HG02623 (cell line): ENCODE data around the gene DERL2.

Experiments used
- ATAC-seq: cut with Tn5 transposase; IDR thresholded peaks from one replicate; pipeline ENCODE4 v1.9.1; 2021; ENCODE audit warnings: moderate library complexity; ENCODE audit not compliant: unreplicated experiment

DERL2 gene

DNA sequence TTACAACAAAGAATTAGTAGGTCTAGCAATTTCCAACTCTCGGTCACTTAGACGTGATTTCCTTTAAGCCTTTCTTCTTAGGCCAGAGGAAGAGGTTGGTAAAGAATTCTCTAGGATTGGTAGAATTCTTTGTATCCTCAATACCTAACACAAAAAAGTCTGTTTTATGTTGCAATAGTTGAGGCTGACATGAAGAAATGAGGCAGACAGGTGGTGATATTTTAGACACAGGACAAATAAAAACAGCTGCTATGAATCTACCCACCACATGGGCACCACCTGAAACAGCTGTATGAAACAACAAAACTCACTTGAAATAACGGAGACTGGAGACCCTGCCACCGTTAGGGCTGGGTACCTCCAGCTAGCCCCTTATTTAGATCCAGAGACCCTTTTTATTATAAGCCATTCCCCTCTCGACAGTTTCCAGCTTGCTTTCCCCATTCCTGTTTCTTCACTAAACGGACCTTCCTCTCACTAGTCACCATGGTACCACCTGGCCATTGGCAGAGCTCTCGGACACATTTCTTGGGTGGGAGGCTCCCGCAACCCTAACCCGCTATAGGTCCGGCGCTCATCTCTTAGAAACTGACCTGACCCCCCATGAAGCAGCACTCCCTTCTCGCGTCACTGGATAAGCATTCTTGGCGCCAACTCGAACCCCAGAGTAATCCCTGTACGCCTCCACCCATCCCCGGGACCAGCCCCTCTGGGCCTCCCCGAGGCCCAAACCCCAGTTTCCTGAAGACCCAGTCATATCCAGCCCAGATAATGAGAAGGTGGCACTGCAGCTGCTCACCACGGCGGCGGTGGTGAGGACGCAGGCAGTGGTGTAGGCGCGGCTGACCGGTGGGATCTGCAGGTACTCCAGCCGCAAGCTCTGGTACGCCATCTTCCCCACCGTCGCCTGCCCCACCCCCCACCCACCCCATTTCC lies at the start of gene DERL2:
Gene DERL2, minus strand, starts transcription at position 909 of the 936 bp plus-strand sequence. Its CDS starts 17 bp downstream, at position 892.
- ATAC-seq = no peak

DNA sequence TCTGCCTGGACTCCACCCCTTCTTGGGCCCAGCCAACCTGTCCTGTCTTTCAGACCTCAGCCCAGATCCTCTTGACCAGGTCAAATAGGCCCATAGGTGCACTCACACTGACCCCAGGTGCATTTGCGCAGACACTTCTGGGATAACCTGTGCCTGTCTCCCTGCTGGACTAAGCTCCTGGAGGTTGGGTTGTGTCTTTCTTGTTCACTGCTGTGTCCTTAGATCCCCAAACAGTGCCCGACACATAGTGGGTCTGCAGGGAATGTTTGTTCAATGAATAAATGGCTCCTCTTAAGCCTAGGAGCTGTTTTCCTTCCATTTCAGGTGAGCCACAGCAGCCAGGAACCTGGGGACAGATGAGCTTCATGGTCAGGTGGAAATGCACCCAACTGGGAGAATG lies 49.5 kb upstream of the DERL2 start:
- ATAC-seq = no peak

DNA sequence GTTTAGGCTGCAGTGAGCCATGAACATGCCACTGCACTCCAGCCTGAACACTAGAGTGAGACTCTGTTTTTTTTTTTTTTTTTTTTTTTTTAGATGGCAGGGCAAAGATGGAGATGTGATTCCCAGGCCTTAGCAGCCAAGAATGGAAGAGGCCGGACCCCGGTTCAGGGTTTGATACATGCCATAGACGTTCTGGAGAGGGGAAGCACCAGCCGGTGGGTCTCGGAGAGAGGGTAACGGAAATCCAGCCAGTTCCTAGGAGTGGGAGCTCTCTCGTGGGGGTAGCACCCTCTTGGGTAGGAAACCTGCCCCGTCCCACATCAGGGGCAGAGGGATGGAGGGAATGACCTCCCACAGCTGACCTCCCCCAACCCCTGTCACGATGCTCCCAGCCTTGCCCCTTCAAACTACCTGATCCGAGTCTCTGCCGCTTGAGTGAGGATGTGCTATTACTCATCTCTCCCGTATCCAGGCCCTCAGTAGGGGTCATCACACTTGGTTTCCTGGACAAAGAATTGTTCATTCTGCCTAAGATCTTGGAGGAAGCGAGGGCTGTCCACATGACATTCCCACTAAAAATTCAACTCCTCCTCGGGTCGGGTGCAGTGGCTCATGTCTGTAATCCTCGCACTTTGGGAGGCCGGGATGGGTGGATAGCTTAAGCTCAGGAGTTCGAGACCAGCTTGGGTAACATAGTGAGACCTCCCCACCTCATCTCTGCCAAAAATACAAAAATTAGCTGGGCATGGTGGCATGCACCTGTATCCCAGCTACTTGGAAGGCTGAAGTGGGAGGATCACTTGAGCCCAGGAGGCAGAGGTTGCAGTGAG lies 47.7 kb upstream of the DERL2 start:
- ATAC-seq = no peak

DNA sequence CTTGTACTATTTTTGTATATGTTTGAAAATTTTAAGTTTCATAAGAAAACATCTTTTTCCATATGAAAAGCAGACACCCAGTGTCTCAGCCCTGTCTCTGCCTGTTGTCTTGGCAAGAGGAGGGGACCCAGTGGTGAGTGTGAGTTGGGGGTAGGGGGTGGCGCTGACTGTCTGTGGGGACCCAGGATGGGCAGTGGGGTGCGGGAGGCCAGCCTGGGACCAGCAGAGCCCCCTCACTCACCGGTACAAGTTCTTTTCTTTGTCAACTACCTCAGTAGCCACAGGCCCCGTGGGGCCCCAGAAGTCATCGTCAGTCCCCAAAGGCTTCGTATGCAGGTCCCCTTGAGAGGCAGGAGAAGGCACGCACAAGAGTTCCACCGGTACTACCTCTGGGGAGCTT lies 46.6 kb upstream of the DERL2 start:
- ATAC-seq = no peak

DNA sequence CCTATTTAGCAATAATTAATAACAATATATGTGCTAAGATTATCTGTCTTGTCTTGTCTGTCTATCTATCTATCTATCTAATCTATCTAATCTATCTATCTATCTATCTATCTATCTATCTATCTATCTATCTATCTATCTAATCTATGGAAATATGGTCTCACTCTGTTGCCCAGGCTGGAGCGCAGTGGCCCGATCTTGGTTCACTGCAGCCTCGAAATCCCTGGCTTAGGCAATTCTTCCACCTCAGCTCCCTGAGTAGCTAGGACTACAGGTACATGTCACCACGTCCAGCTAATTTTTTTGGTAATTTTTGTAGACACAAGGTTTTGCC lies 45.1 kb upstream of the DERL2 start:
- ATAC-seq = no peak

DNA sequence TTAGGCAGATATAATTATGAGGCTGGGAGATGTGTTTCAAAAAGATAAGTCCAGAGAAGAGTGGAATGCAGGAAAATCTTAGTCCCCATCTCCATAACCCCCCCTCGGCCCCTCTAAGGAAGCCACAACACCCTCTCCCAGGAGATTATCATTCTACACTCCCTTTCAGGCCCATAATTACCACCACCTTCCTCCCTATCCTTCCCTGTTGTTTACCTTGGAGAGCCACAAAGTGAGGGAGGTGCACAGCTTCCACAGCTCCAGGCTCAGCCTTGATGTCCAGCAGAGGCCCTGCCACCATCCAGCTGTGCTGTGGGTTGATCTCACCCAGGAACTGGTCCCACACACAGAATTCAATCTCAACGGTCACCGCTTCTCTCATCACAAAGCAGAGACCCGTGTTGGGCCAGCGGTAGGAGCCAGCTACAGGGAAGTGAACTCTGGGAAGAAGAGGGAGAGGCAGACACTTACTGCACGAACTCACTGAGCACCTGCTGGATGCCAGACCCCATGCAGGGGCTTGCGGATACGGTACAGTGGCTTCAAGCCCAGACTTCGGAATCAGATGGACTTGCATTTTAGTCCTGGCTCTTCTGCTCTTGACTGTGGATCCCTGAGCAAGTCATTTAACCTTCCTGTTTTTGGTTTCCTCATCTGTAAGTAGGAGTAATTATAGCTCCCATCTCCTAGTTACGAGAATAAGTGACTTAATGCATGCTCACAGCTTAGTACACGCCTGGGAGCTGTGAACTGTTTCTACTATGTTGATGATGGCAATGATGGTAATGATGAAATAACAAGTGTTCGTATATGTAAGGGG lies 44.5 kb upstream of the DERL2 start:
- ATAC-seq = no peak

DNA sequence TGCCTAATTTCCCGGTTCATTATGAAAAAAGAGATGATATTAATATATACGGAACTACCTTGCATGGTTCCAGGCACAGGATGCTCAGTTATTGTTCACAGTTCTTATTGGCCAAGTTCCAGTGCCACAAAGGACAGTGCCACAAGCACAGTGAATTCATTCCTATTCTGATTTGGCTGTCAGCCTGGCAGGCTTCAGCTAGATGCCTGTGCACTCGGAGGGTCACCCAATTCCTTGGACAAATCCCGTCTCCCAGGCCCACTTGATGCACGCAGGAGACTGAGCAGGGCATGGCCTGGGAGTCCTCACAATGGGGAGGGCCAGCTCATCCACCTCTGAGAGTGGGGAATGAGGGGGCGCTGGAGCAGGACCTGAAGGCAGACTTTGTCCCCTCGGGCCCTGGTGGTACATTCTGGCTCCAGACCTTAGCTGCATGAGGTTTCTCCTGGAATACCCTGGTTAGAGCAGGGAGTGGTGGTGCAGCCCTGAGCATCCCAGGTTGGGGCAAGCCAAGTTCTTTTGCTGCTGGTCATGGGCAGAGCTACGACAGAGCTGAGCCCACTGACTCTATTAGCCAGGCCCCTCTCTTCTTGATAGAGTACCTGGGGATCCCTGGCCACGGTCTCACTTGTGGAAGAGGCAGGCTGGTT lies 41.7 kb upstream of the DERL2 start:
- no peak for ATAC-seq

DNA sequence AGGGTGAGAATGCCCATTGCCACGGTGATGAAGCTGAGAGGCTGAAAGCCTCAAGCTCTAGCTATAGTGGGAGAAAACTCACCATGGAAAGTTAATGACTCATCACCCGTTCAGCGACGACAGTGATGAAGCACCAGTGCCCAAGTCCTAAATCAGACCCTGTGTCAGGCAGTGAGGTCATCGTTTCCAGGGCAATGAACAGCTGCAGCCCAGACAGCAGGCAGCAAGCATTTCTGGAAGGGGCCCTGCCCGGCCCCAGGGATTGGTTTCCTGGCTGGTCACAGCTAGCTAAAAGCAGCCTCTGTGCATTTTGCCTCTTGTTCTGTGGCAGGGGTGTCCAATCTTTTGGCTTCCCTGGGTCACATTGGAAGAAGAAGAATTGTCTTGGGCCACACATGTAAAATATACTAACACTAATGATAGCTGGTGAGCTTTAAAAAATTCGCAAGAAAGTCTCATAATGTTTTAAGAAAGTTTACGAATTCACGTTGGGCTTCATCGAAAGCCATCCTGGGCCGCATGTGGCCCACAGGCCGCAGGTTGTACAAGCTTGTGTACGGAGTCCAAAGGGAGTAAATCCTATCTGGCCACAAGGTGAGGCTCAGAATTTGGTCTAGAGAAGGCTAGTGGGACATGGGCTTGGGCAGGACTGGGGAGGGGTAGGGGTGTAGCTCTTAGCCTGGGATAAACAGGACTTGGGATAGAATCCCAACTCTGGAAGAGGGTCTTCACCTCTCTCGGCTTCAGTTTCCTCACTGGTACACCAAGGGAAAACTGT lies 41.0 kb upstream of the DERL2 start:
- no peak for ATAC-seq

DNA sequence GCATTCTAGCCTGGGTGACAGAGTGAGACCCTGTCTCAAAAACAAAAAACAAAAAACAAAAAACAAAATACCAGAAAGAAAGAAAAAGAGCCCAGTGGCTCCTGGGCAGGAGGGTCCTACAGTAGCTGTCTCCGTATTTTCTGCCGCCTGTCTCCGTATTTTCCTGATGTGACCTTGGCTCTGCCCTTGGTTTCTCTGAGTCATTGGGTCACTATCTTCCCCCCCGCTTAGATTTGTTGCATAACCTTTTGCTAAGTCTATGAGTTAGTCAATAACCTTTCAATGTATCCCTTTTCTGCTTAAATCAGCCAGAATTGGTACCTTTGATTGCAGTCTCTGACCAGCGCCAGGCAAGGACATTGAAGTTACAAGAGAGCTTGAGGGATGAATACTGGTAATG lies 37.3 kb upstream of the DERL2 start:
- no peak for ATAC-seq

DNA sequence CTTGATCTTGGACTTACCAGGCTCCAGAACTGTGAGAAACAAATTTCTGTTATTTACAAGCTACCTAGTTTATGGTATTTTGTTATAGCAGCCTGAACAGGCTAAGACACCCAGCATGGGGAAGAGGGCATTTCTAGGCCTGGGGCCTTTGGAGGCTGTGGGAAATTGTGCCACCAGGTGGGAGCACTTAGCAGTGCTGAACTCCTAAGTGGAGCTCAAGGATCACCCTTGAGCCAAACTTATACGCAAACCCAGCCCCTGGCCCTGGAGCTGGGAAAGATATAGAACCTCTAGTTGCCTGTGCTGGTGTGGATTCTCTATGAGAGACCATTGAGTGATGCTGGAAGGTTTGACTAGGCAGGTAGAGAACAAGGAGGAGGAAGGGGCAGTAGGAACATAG lies 36.5 kb upstream of the DERL2 start:
- ATAC-seq = no peak

DNA sequence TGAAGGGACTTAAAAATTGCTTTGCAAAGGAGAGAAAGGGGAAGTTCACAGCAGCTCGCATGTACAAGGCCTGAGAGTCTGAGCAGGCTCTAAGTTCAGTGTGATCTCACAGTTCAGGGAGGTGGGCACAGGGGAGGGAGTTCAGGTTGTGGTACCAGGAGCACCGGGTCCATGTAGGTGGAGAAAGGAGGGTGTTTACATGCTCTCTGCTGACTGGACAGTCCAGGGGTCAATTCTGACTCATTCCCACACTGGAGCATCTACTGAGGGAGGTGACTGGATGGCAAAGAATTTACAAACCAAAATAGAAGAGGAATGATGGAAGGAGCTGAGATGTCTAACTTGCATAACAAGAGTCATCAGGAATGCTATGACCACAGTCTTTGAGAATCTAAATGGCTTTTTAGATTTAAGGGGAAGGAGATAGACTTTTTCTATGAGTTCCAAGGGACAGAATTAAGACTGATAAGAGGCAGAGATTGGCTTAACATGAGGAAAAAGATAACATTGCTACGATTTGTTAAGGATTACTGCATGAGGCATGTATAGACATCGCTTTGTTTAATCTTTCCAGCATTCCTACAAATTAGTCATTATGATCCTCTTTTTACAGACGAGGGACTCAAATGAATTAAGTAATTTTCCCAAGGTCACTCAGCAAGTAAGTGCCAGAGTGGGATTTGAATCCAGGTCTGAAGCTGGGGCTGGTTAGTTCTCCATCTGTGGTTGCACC lies 30.2 kb upstream of the DERL2 start:
- ATAC-seq = no peak

DNA sequence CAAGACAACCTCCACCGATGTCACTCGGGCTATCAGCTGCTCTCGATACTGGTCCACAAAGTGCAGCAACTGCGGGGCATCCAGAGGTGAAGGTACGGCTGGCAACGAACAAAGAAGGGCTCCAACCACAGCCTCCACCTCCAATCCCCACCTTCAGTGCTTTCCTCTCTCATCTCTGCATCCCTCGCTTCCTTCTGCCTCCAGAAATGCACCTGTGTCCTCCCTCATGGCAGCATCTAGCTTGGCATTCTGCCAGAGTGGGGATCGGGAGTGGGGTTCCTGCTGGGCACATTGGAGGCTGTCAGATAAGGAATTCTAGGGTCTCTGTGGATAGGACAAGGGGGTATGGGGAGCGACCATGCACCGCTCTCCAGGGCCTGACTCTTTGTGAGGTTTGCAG lies 29.0 kb upstream of the DERL2 start:
- no peak for ATAC-seq

DNA sequence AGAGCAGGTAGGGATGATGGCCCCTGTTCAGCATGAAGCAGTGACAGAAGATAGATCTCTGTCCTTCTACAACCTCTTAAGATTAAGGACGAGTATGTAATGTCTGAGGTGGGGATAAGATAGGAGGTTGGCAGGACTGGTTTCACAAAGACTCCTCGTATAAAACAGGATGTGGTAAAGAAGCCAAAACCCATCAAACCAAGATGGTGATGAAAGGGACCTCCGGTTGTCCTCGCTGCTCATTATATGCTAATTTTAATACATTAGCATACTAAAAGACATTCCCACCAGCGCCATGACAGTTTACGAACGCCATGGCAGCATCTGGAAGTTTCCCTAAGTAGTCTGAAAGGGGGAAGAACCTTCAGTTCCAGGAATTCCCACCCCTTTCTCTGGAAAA lies 27.6 kb upstream of the DERL2 start:
- no peak for ATAC-seq

DNA sequence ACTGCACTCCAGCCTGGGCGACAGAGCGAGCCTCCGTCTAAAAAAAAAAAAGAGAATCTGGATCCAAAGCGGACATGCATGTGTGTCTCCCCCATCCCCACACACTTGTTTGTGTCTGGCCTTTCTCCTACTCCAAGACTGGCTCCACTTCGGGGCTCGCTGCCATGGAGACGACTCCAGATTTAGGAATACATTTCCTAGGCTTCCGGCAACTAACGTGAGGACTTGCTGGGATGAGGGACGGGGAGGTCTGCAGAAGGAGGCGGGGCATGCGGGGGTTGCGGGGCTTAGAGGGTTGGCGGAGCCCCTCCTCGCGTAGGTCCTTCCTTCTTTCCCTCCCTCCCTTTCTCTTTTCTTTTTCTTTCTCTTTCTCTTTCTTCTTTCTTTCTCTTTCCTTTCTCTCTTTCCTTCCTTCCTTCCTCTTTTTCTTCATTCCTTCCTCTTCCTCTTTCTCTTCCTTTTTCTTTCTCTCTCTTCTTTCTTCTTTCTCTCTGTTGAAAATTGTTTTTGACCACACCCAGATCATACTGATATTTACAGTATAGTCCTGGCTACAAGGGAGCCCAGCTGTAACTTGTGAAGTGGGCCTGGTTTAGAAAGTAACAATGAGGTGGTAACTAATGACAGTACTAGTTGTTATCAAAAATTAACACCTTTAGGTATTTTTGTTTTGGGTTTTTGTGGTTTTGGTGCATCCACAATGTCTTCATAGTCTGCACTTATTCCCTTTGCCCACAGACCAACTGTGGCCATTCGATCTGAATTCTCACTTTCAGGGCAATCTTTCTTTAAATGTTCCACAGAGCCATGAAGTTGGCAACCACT lies 25.6 kb upstream of the DERL2 start:
- no peak for ATAC-seq

DNA sequence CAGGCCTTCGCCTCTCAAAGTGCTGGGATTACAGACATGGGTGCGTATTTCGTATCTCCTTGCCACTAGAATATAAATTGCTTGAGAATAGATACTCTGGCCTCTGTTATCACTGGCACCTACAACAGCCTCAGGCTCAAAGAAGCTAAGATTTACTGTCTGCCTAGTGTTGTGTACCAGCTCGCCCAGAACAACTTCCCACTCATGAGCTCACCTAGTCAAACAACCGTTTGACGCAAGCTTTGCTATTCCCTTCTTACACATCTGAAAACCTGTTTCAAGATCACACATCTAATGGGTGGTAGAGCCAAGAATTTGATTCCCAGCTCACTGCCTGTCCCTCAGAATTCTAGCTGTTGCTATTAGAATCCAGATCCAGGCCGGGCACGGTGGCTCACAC lies 24.8 kb upstream of the DERL2 start:
- no peak for ATAC-seq

DNA sequence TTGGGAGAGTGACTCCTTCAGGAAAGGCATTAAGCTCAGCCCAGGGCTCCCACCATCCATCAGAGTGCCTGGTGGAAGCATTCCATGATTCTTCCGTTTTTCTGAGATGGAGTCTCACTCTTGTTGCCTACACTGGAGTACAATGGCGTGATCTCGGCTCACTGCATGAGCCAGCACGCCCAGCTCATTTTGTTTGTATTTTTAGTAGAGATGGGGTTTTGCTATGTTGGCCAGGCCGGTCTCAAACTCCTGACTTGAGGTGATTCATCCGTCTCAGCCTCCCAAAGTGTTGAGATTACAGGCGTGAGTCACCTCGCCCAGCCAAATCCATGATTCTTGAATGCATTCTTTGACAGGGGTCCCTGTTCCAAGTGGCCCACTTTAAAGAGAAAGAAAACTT lies 23.5 kb upstream of the DERL2 start:
- no peak for ATAC-seq

DNA sequence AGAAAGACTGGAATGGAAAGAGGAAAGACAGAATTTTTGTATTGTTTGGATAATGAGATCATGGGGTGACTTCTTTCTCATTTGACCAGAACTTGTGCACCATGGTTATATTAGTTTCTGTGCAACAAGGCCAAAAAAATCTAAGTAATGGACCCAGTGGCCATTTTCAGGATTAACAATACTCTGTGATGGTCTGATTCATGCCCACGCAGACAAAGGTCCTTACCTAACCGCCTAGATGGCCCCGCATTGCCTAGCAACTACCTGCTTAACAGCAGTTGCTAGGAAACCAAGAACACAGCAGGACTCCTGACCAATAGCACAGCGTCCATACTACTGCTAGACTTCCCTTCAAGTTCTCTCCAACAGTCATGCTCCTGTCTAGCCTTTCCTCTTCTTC lies 22.8 kb upstream of the DERL2 start:
- ATAC-seq = no peak

DNA sequence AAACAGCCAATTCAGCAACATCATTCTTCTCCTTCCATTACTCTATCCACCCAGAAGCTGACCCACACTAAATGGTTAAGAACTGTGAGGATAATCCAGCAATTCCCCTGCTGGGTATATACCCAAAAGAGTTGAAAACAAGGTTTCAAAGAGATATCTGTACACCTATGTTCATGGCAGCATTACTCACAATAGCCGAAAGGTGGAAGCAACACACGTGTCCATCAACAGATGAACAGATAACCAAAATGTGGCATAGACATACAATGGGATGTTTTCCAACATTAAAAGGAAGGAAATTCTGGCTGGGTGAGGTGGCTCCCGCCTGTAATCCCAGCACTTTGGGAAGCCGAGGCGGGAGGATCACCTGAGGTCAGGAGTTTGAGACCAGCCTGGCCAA lies 20.3 kb upstream of the DERL2 start:
- ATAC-seq = no peak

DNA sequence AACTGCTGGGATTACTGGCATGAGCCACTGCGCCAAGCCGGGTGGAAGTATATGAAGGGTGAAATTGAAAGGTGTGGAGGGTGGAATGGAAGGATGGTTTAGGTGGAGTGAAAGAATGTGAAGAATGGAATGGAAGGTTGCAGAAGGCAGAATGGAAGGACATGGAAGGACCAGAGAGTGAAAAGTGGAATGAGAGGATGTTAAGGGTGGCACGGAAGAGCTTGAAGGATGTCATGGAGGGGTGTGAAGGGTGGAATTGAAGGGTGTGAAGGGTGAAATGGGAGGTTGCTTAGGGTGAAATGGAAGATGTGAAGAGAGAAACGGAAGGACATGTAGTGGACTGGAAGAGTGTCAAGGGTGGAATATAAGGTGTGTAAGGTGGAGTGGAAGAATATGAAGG lies 16.6 kb upstream of the DERL2 start:
- ATAC-seq = no peak
